Occipital lobe (tissue), 2 donors: Measurements from ENCODE around the gene P2RY6. TPM values are rescaled to one million over a fixed set of nuclear protein-coding genes. Genes with fewer than 3 reads are reported as not detected.
A peak's percentile ranks its signal among the peaks of the same experiment; 100 is the strongest.

Source experiments
- DNase-seq: peaks from one replicate; lab custom pipeline; 2025; lab: John Stamatoyannopoulos, UW
- total RNA-seq: library from RNA; depleted of rRNA; stranded (reverse); fragments of >200 nt; gene quantifications from one replicate; pipeline ENCODE4 v1.2.3, GENCODE V29; 2014

Gene P2RY6
- total RNA-seq, 1 donor from 2014 or later = not detected

GRCh38 chr11:73237471-73238290 is 34.5 kb upstream of the P2RY6 start:
- DNase-seq = no peak

- DNase-seq = no peak
Measured at GRCh38 chr11:73239111-73239521, 33.0 kb upstream of the P2RY6 start.

- DNase-seq = no peak
Measured at GRCh38 chr11:73239571-73240189, 32.5 kb upstream of the P2RY6 start.

- no peak for DNase-seq
Measured at GRCh38 chr11:73240190-73240781, 31.9 kb upstream of the P2RY6 start.

- DNase-seq = no peak
Measured at GRCh38 chr11:73241300-73241699, 30.8 kb upstream of the P2RY6 start.

- DNase-seq = peak; percentile 22
Measured at GRCh38 chr11:73242251-73243092, 29.7 kb upstream of the P2RY6 start.

GRCh38 chr11:73243093-73243485 is 29.0 kb upstream of the P2RY6 start:
- no peak for DNase-seq

GRCh38 chr11:73244589-73245240 is 27.4 kb upstream of the P2RY6 start:
- DNase-seq = no peak

GRCh38 chr11:73245461-73245860 is 26.7 kb upstream of the P2RY6 start:
- DNase-seq = no peak

- no peak for DNase-seq
Measured at GRCh38 chr11:73246303-73246702, 25.8 kb upstream of the P2RY6 start.

- DNase-seq = no peak
Measured at GRCh38 chr11:73248526-73249185, 23.5 kb upstream of the P2RY6 start.

- DNase-seq = no peak
Measured at GRCh38 chr11:73249304-73249703, 22.8 kb upstream of the P2RY6 start.

- no peak for DNase-seq
Measured at GRCh38 chr11:73249853-73250783, 22.0 kb upstream of the P2RY6 start.

- no peak for DNase-seq
Measured at GRCh38 chr11:73252577-73253191, 19.5 kb upstream of the P2RY6 start.

GRCh38 chr11:73257342-73258103 is 14.6 kb upstream of the P2RY6 start:
- no peak for DNase-seq

GRCh38 chr11:73258104-73259035 is 13.8 kb upstream of the P2RY6 start:
- no peak for DNase-seq
